HCT116 (cell line): ENCODE measurements around the gene CENPP. TPM values are rescaled to one million over a fixed set of nuclear protein-coding genes. Genes with fewer than 3 reads are reported as not detected.

Source experiments
- ATAC-seq: fragments of 200-7000 bp; cut with Tn5 transposase; 2 replicates; pipeline ENCODE4 v1.9.1; 2020; ENCODE audit warnings: mild to moderate bottlenecking, moderate library complexity
- BruUV-seq: library from RNA; stranded (reverse); fragments of 400-500 nt; replicated peaks from 2 replicates; lab custom pipeline; 2021; lab: Mats Ljungman, UMichigan
- CTCF ChIA-PET: fragments of 300-600 bp; sonication (Branson Sonifier 250); formaldehyde crosslinking; loops from one replicate; lab custom pipeline; 2021; ENCODE audit warnings: antibody characterized with exemption; lab: Charles Lee
- POLR2A ChIA-PET: fragments of 300-600, 350-600 bp; sonication (Branson Sonifier 250); formaldehyde crosslinking; loops from one replicate; lab custom pipeline; 2021; ENCODE audit warnings: antibody characterized with exemption; lab: Charles Lee
- RAD21 ChIA-PET, 2 experiments: fragments of 300-600 bp; sonication (Branson Sonifier 250); formaldehyde crosslinking; loops; one replicate each; lab custom pipeline; 2023; ENCODE audit warnings: low total read pairs in 2 of 2; ENCODE audit not compliant: uncharacterized antibody in 2 of 2, unreplicated experiment in 2 of 2, low non-redundant PET in 1 of 2; lab: Charles Lee
- DNase-seq: peaks from one replicate; pipeline ENCODE4 v3.0.0-alpha.2; 2010; ENCODE audit warnings: low read depth, low spot score
- H2AFZ ChIP-seq: fragments of 200-600 bp; shearing (Covaris generic), sonication (generic); 2 replicates; pipeline ENCODE4 v1.6.1; 2017; ENCODE audit warnings: low read depth, mixed run types, mixed read lengths, antibody characterized with exemption, low read length; ENCODE audit not compliant: poor library complexity, severe bottlenecking
- H3K27ac ChIP-seq: 2 replicates; pipeline ENCODE4 v1.5.1; 2012; ENCODE audit warnings: low read depth, low read length
- H3K27me3 ChIP-seq: fragments of 200-600 bp; sonication (generic); 2 replicates; pipeline ENCODE4 v1.6.1; 2016; ENCODE audit warnings: mixed run types, low read length, mixed read lengths; ENCODE audit not compliant: insufficient read depth
- H3K36me3 ChIP-seq, 2 experiments: fragments of 200-500 bp in 1 of 2; fragments of 200-600 bp in 1 of 2; sonication (Bioruptor generic) in 1 of 2; sonication (generic) in 1 of 2; 2 replicates each; pipeline versions ENCODE4 v1.5.1 to v1.6.1; 2014 to 2016; ENCODE audit warnings: low read length in 2 of 2, inconsistent platforms in 1 of 2, mixed read lengths in 1 of 2, mixed run types in 1 of 2; ENCODE audit not compliant: insufficient read depth in 2 of 2, control insufficient read depth in 1 of 2
- H3K4me1 ChIP-seq, 2 experiments: fragments of 200-600 bp in 1 of 2; sonication (generic) in 1 of 2; 2 replicates each; pipeline versions ENCODE4 v1.5.1 to v1.6.1; 2012 to 2017; ENCODE audit warnings: low read length in 2 of 2, inconsistent platforms in 1 of 2, mild to moderate bottlenecking in 1 of 2, mixed read lengths in 1 of 2, mixed run types in 1 of 2, moderate library complexity in 1 of 2; ENCODE audit not compliant: insufficient read depth in 2 of 2, control insufficient read depth in 1 of 2
- H3K4me2 ChIP-seq: fragments of 200-600 bp; sonication (generic); 2 replicates; pipeline ENCODE4 v1.6.1; 2017; ENCODE audit warnings: mixed run types, low read length, mixed read lengths
- H3K4me3 ChIP-seq, 2 experiments: fragments of 200-600 bp in 1 of 2; sonication (generic) in 1 of 2; replicated peaks in 1 of 2; 2 replicates each; pipeline ENCODE4 v1.5.1; 2011 to 2016; ENCODE audit warnings: low read length in 2 of 2, control low read depth in 1 of 2, low read depth in 1 of 2, mild to moderate bottlenecking in 1 of 2, mixed read lengths in 1 of 2, mixed run types in 1 of 2
- H3K79me2 ChIP-seq: fragments of 200-600 bp; sonication (generic); 2 replicates; pipeline ENCODE4 v1.6.1; 2017; ENCODE audit warnings: mild to moderate bottlenecking, mixed run types, low read length, moderate library complexity, mixed read lengths; ENCODE audit not compliant: insufficient read depth
- H3K9ac ChIP-seq: fragments of 200-600 bp; sonication (generic); 2 replicates; pipeline ENCODE4 v1.6.1; 2016; ENCODE audit warnings: low read length, mixed read lengths
- H3K9me2 ChIP-seq: fragments of 200-600 bp; sonication (generic), shearing (Covaris generic); 2 replicates; pipeline ENCODE4 v1.6.1; 2017; ENCODE audit warnings: mixed run types, mild to moderate bottlenecking, moderate library complexity; ENCODE audit not compliant: insufficient read depth
- H3K9me3 ChIP-seq, 2 experiments: fragments of 200-500 bp in 1 of 2; fragments of 200-600 bp in 1 of 2; sonication (Bioruptor generic) in 1 of 2; sonication (generic) in 1 of 2; 2 replicates each; pipeline ENCODE4 v1.6.1; 2014 to 2017; ENCODE audit warnings: low read length in 2 of 2, mixed read lengths in 2 of 2, inconsistent platforms in 1 of 2, low read depth in 1 of 2, mild to moderate bottlenecking in 1 of 2, mixed run types in 1 of 2, moderate library complexity in 1 of 2; ENCODE audit not compliant: control insufficient read depth in 1 of 2, insufficient read depth in 1 of 2
- H4K20me1 ChIP-seq: fragments of 200-600 bp; sonication (generic), shearing (Covaris generic); 2 replicates; pipeline ENCODE4 v1.6.1; 2017; ENCODE audit warnings: mixed run types, mild to moderate bottlenecking, moderate library complexity; ENCODE audit not compliant: insufficient read depth
- CBX3 ChIP-seq: IDR thresholded peaks from 2 replicates; pipeline ENCODE4 v1.6.1; 2012; ENCODE audit warnings: low read depth
- CEBPB ChIP-seq: IDR thresholded peaks from 2 replicates; pipeline ENCODE4 v1.6.1; 2012; ENCODE audit warnings: low read depth
- EGR1 ChIP-seq: IDR thresholded peaks from 2 replicates; pipeline ENCODE4 v1.6.1; 2012; ENCODE audit warnings: low read depth
- ELF1 ChIP-seq: IDR thresholded peaks from 2 replicates; pipeline ENCODE4 v1.6.1; 2012; ENCODE audit warnings: low read depth, borderline replicate concordance
- EZH2phosphoT487 ChIP-seq: fragments of 200-600 bp; IDR thresholded peaks from 2 replicates; pipeline ENCODE4 v1.6.1; 2018; ENCODE audit warnings: antibody characterized with exemption, borderline replicate concordance
- FOSL1 ChIP-seq: IDR thresholded peaks from 2 replicates; pipeline ENCODE4 v1.6.1; 2012; ENCODE audit warnings: low read depth
- POLR2A ChIP-seq: IDR thresholded peaks from 2 replicates; pipeline ENCODE4 v1.7.0; 2011; ENCODE audit warnings: borderline replicate concordance; ENCODE audit not compliant: insufficient read depth, insufficient read length; ENCODE audit errors: extremely low read depth
- RAD21 ChIP-seq: IDR thresholded peaks from 2 replicates; pipeline ENCODE4 v1.6.1; 2012; ENCODE audit warnings: low read depth, mild to moderate bottlenecking
- SP1 ChIP-seq: IDR thresholded peaks from 2 replicates; pipeline ENCODE4 v1.6.1; 2012; ENCODE audit warnings: low read depth
- TCF7L2 ChIP-seq: IDR thresholded peaks from 2 replicates; pipeline ENCODE4 v1.7.0; 2011; ENCODE audit warnings: borderline replicate concordance, inconsistent platforms; ENCODE audit not compliant: insufficient read depth, insufficient read length; ENCODE audit errors: extremely low read depth
- YY1 ChIP-seq: IDR thresholded peaks from 2 replicates; pipeline ENCODE4 v1.6.1; 2011; ENCODE audit warnings: low read length, low read depth, moderate library complexity, mild to moderate bottlenecking; ENCODE audit not compliant: insufficient replicate concordance; ENCODE audit errors: extremely low read depth
- ZFX ChIP-seq: fragments of 450-650 bp; IDR thresholded peaks from 2 replicates; pipeline ENCODE4 v1.6.1; 2017
- ZNF274 ChIP-seq: fragments of 200-500 bp; sonication (Bioruptor generic); IDR thresholded peaks from 2 replicates; pipeline ENCODE4 v1.6.1; 2014; ENCODE audit warnings: mild to moderate bottlenecking, low read depth, low read length, inconsistent platforms
- intact Hi-C: fragments of 100-400 bp; cut with micrococcal nuclease; formaldehyde crosslinking; loops from 2 replicates; pipeline ENCODE4 v1.10.0; 2022
- total RNA-seq: library from RNA; stranded (reverse); gene quantifications from one replicate; pipeline ENCODE4 v1.2.1, GENCODE V29; 2021; ENCODE audit not compliant: unreplicated experiment
- TF ChIP-seq, protein P1 (sequence below): IDR thresholded peaks from 2 replicates; pipeline ENCODE4 v1.6.1; 2012; ENCODE audit warnings: low read depth
- TF ChIP-seq, protein P2 (sequence below): IDR thresholded peaks from 2 replicates; pipeline ENCODE4 v1.6.1; 2012
- TF ChIP-seq, protein P3 (sequence below): IDR thresholded peaks from 2 replicates; pipeline ENCODE4 v1.6.1; 2011; ENCODE audit warnings: mild to moderate bottlenecking, low read length, moderate library complexity; ENCODE audit not compliant: insufficient replicate concordance; ENCODE audit errors: extremely low read depth
- TF ChIP-seq, protein P4 (sequence below), 3 experiments: fragments of 200-600 bp in 1 of 3; sonication (generic) in 1 of 3; IDR thresholded peaks in 2 of 3; conservative IDR thresholded peaks in 1 of 3; 2 replicates each; pipeline ENCODE4 v1.5.1; 2012 to 2017; ENCODE audit warnings: low read depth in 2 of 3, low read length in 2 of 3, antibody characterized with exemption in 1 of 3, borderline replicate concordance in 1 of 3, control low read depth in 1 of 3, mild to moderate bottlenecking in 1 of 3, mixed read lengths in 1 of 3, mixed run types in 1 of 3, moderate library complexity in 1 of 3; ENCODE audit not compliant: insufficient read depth in 1 of 3
- TF ChIP-seq, protein P5 (sequence below): IDR thresholded peaks from 2 replicates; pipeline ENCODE4 v1.6.1; 2012

The CENPP gene
- total RNA-seq, 1 experiment from 2014 or later = 7.0 TPM

DNA sequence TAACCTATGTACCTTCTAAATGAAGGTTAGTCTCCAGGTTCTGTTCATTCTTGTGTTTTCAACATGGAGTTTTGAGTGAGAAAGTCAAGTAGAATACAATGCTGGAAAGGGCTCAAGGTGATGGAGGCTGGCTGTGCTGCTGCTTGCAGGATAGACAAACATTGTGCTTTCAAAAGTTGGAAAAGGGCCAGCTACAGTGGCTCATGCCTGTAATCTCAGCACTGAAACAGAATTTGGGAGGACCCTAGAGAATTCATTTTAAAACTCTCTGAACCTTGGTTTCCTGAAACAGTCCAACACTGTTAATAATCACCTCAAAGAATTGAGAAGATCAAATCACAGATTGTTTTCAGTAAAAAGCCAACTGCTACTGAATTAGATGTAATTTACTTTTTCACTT is 16.9 kb upstream of the CENPP start:
- no peak overlapping the region for H3K9ac ChIP-seq
- no peaks in the 10 kb centered on the region for H3K9me2 ChIP-seq
- H3K36me3 ChIP-seq = peaks cover 59 to 73% of the 10 kb centered on the region in 2 experiments
- peaks cover 13% of the 10 kb centered on the region for H3K79me2 ChIP-seq
- H3K4me3 ChIP-seq = no peak overlapping the region
- H3K27me3 ChIP-seq = no peaks in the 10 kb centered on the region
- no peak overlapping the region for H3K4me2 ChIP-seq
- no peak overlapping the region for H3K27ac ChIP-seq
- no peak overlapping the region for H2AFZ ChIP-seq
- BruUV-seq = no TSS peak
- intact Hi-C loops = no loop called here
- H4K20me1 ChIP-seq = no peaks in the 10 kb centered on the region
- CTCF ChIA-PET = no interaction called here
- RAD21 ChIA-PET = no interaction called here
- DNase-seq = no peak
- H3K4me1 ChIP-seq = no peaks in the 10 kb centered on the region
- H3K9me3 ChIP-seq = no peaks in the 10 kb centered on the region
- TF ChIP-seq SP1 (no peak), CBX3 (no peak), EGR1 (no peak), ZNF274 (no peak), EZH2phosphoT487 (no peak), TCF7L2 (no peak), RAD21 (no peak), ELF1 (no peak), FOSL1 (no peak), CEBPB (no peak), ZFX (no peak), POLR2A (no peak), YY1 (no peak)
- TF ChIP-seq, protein P1, sequence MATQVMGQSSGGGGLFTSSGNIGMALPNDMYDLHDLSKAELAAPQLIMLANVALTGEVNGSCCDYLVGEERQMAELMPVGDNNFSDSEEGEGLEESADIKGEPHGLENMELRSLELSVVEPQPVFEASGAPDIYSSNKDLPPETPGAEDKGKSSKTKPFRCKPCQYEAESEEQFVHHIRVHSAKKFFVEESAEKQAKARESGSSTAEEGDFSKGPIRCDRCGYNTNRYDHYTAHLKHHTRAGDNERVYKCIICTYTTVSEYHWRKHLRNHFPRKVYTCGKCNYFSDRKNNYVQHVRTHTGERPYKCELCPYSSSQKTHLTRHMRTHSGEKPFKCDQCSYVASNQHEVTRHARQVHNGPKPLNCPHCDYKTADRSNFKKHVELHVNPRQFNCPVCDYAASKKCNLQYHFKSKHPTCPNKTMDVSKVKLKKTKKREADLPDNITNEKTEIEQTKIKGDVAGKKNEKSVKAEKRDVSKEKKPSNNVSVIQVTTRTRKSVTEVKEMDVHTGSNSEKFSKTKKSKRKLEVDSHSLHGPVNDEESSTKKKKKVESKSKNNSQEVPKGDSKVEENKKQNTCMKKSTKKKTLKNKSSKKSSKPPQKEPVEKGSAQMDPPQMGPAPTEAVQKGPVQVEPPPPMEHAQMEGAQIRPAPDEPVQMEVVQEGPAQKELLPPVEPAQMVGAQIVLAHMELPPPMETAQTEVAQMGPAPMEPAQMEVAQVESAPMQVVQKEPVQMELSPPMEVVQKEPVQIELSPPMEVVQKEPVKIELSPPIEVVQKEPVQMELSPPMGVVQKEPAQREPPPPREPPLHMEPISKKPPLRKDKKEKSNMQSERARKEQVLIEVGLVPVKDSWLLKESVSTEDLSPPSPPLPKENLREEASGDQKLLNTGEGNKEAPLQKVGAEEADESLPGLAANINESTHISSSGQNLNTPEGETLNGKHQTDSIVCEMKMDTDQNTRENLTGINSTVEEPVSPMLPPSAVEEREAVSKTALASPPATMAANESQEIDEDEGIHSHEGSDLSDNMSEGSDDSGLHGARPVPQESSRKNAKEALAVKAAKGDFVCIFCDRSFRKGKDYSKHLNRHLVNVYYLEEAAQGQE = no peak
- TF ChIP-seq, protein P2, sequence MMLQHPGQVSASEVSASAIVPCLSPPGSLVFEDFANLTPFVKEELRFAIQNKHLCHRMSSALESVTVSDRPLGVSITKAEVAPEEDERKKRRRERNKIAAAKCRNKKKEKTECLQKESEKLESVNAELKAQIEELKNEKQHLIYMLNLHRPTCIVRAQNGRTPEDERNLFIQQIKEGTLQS = no peak
- TF ChIP-seq, protein P3, sequence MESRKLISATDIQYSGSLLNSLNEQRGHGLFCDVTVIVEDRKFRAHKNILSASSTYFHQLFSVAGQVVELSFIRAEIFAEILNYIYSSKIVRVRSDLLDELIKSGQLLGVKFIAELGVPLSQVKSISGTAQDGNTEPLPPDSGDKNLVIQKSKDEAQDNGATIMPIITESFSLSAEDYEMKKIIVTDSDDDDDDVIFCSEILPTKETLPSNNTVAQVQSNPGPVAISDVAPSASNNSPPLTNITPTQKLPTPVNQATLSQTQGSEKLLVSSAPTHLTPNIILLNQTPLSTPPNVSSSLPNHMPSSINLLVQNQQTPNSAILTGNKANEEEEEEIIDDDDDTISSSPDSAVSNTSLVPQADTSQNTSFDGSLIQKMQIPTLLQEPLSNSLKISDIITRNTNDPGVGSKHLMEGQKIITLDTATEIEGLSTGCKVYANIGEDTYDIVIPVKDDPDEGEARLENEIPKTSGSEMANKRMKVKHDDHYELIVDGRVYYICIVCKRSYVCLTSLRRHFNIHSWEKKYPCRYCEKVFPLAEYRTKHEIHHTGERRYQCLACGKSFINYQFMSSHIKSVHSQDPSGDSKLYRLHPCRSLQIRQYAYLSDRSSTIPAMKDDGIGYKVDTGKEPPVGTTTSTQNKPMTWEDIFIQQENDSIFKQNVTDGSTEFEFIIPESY = no peak
- TF ChIP-seq, protein P4, sequence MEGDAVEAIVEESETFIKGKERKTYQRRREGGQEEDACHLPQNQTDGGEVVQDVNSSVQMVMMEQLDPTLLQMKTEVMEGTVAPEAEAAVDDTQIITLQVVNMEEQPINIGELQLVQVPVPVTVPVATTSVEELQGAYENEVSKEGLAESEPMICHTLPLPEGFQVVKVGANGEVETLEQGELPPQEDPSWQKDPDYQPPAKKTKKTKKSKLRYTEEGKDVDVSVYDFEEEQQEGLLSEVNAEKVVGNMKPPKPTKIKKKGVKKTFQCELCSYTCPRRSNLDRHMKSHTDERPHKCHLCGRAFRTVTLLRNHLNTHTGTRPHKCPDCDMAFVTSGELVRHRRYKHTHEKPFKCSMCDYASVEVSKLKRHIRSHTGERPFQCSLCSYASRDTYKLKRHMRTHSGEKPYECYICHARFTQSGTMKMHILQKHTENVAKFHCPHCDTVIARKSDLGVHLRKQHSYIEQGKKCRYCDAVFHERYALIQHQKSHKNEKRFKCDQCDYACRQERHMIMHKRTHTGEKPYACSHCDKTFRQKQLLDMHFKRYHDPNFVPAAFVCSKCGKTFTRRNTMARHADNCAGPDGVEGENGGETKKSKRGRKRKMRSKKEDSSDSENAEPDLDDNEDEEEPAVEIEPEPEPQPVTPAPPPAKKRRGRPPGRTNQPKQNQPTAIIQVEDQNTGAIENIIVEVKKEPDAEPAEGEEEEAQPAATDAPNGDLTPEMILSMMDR (IDR thresholded peaks at IDR 0.05 in 2 of 3, conservative IDR thresholded peaks at IDR 0.05 in 1 of 3; ENCODE audit: borderline replicate concordance in 1 of 3, insufficient read depth in 1 of 3, low read depth in 2 of 3, low read length in 2 of 3) = no peak
- TF ChIP-seq, protein P5, sequence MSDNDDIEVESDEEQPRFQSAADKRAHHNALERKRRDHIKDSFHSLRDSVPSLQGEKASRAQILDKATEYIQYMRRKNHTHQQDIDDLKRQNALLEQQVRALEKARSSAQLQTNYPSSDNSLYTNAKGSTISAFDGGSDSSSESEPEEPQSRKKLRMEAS = no peak
- TF ChIP-seq, all 23 proteins: peak for 0
- no peak for ATAC-seq
- POLR2A ChIA-PET = no interaction called here
